ENCODE measurements around the gene TEDDM1. TPM values are rescaled to one million over a fixed set of nuclear protein-coding genes. Genes with fewer than 3 reads are reported as not detected.

Gene TEDDM1
- total RNA-seq = not detected

GRCh38 chr1:182400567-182400966 is at the start of gene TEDDM1:
TEDDM1 (minus strand) TSS chr1:182400667; CDS start chr1:182400485, 182 bp downstream.

GRCh38 chr1:182450087-182450486 is 49.6 kb upstream of the TEDDM1 start, which contains the start of gene RGSL1:
RGSL1 (plus strand) TSS chr1:182450146; CDS start chr1:182450166, 20 bp downstream.

GRCh38 chr1:182391362-182392049 is 9.0 kb downstream of the TEDDM1 start, which contains the start of gene GLUL:
GLUL (minus strand) TSS chr1:182391790; CDS start chr1:182388737, 3,053 bp downstream.

Other genes with a start within 250 kb of the TEDDM1 start
- 399 TPM for gene GLUL, start 8.9 kb downstream of the TEDDM1 start, total RNA-seq
- not detected for gene RGSL1, start 49.5 kb upstream of the TEDDM1 start, total RNA-seq
- gene RNASEL, start 188.6 kb upstream of the TEDDM1 start, total RNA-seq = 8.7 TPM
- gene RGS16, start 203.7 kb upstream of the TEDDM1 start, total RNA-seq = 3.7 TPM